GM19193 (cell line): ENCODE measurements around the gene LYZL6.

Source experiments
- POLR2A ChIP-seq: IDR thresholded peaks from 4 replicates; pipeline ENCODE4 v1.6.1; 2011; ENCODE audit not compliant: insufficient read depth, insufficient read length; ENCODE audit errors: extremely low read depth

Gene LYZL6

GRCh38 chr17:35889818-35890773 lies 53.4 kb downstream of the LYZL6 start:
- TF ChIP-seq POLR2A, result no peak

GRCh38 chr17:35889241-35889640 lies 54.3 kb downstream of the LYZL6 start:
- no peak for TF ChIP-seq POLR2A
